Activated T-helper 17 cell treated with anti-CD3 and anti-CD28 coated beads, Interleukin-2, amount 50 U/mL, for 72 hours (primary cell): Measurements from ENCODE around the gene WNT7A. TPM values are rescaled to one million over a fixed set of nuclear protein-coding genes. Genes with fewer than 3 reads are reported as not detected.

Source experiments
- ATAC-seq: fragments of 150-1000 bp; cut with Tn5 transposase; replicated peaks from 2 replicates; pipeline ENCODE4 v1.10.0; 2021; ENCODE audit warnings: mild to moderate bottlenecking, moderate library complexity
- H3K27ac Mint-ChIP-seq: one replicate; pipeline ENCODE4 v1.8.0; 2022; ENCODE audit warnings: mixed read lengths
- H3K27me3 Mint-ChIP-seq: one replicate; pipeline ENCODE4 v1.8.0; 2022; ENCODE audit warnings: mixed read lengths
- H3K36me3 Mint-ChIP-seq: one replicate; pipeline ENCODE4 v1.8.0; 2022; ENCODE audit warnings: low read depth, mild to moderate bottlenecking, mixed read lengths
- H3K4me1 Mint-ChIP-seq: one replicate; pipeline ENCODE4 v1.8.0; 2022; ENCODE audit warnings: mixed read lengths
- H3K4me3 Mint-ChIP-seq: one replicate; pipeline ENCODE4 v1.8.0; 2022; ENCODE audit warnings: mild to moderate bottlenecking, mixed read lengths
- H3K9me3 Mint-ChIP-seq: one replicate; pipeline ENCODE4 v1.8.0; 2022; ENCODE audit warnings: mixed read lengths
- total RNA-seq, 2 donors: library from RNA; stranded (reverse); gene quantifications; one replicate each; pipeline ENCODE4 v1.2.3, GENCODE V29; 2022

WNT7A gene
- total RNA-seq, 2 donors from 2014 or later: 0.11 to 0.29 TPM

- Mint-ChIP-seq H3K27me3 (peaks cover 11% of the 10 kb centered on the region), H3K9me3 (no peaks in the 10 kb centered on the region), H3K4me3 (peak overlapping the region; percentile 76), H3K27ac (no peak overlapping the region), H3K4me1 (peaks cover 2% of the 10 kb centered on the region), H3K36me3 (peaks cover 3% of the 10 kb centered on the region)
- peak; percentile 17 for ATAC-seq
These were observed 1.4 kb downstream of the WNT7A start for GRCh38 chr3:13878281-13879101.

GRCh38 chr3:13877911-13878280, 2.0 kb downstream of the WNT7A start:
- H3K4me1 Mint-ChIP-seq: peaks cover 5% of the 10 kb centered on the region
- no peak overlapping the region for H3K27ac Mint-ChIP-seq
- no peaks in the 10 kb centered on the region for H3K9me3 Mint-ChIP-seq
- H3K27me3 Mint-ChIP-seq: peaks cover 11% of the 10 kb centered on the region
- H3K36me3 Mint-ChIP-seq: peaks cover 8% of the 10 kb centered on the region
- ATAC-seq: no peak
- peak overlapping the region; percentile 76 for H3K4me3 Mint-ChIP-seq

GRCh38 chr3:13876451-13877100, 3.3 kb downstream of the WNT7A start:
- H3K36me3 Mint-ChIP-seq: peaks cover 8% of the 10 kb centered on the region
- H3K27ac Mint-ChIP-seq: no peak overlapping the region
- H3K9me3 Mint-ChIP-seq: no peaks in the 10 kb centered on the region
- no peak for ATAC-seq
- peaks cover 5% of the 10 kb centered on the region for H3K27me3 Mint-ChIP-seq
- peak overlapping the region; percentile 76 for H3K4me3 Mint-ChIP-seq
- peaks cover 5% of the 10 kb centered on the region for H3K4me1 Mint-ChIP-seq

- H3K9me3 Mint-ChIP-seq: no peaks in the 10 kb centered on the region
- no peak overlapping the region for H3K27ac Mint-ChIP-seq
- peaks cover 5% of the 10 kb centered on the region for H3K4me1 Mint-ChIP-seq
- ATAC-seq: no peak
- H3K27me3 Mint-ChIP-seq: no peaks in the 10 kb centered on the region
- no peak overlapping the region for H3K4me3 Mint-ChIP-seq
- peaks cover 8% of the 10 kb centered on the region for H3K36me3 Mint-ChIP-seq
These were observed 5.0 kb downstream of the WNT7A start for GRCh38 chr3:13874891-13875290.

GRCh38 chr3:13873818-13874217, 6.1 kb downstream of the WNT7A start:
- no peaks in the 10 kb centered on the region for H3K27me3 Mint-ChIP-seq
- H3K4me3 Mint-ChIP-seq: no peak overlapping the region
- H3K4me1 Mint-ChIP-seq: peaks cover 10% of the 10 kb centered on the region
- no peak overlapping the region for H3K27ac Mint-ChIP-seq
- peaks cover 8% of the 10 kb centered on the region for H3K36me3 Mint-ChIP-seq
- no peaks in the 10 kb centered on the region for H3K9me3 Mint-ChIP-seq
- ATAC-seq: no peak

- ATAC-seq: no peak
- Mint-ChIP-seq H3K4me3 (no peak overlapping the region), H3K36me3 (peaks cover 8% of the 10 kb centered on the region), H3K27ac (no peak overlapping the region), H3K4me1 (peaks cover 23% of the 10 kb centered on the region), H3K9me3 (no peaks in the 10 kb centered on the region), H3K27me3 (no peaks in the 10 kb centered on the region)
These were observed 7.4 kb downstream of the WNT7A start for GRCh38 chr3:13872451-13872850.

- no peaks in the 10 kb centered on the region for H3K27me3 Mint-ChIP-seq
- peaks cover 8% of the 10 kb centered on the region for H3K36me3 Mint-ChIP-seq
- peaks cover 28% of the 10 kb centered on the region for H3K4me1 Mint-ChIP-seq
- no peak for ATAC-seq
- H3K27ac Mint-ChIP-seq: peak overlapping the region; percentile 54
- no peak overlapping the region for H3K4me3 Mint-ChIP-seq
- H3K9me3 Mint-ChIP-seq: no peaks in the 10 kb centered on the region
These were observed 8.1 kb downstream of the WNT7A start for GRCh38 chr3:13871791-13872190.

- Mint-ChIP-seq H3K36me3 (peaks cover 8% of the 10 kb centered on the region), H3K4me3 (no peak overlapping the region), H3K9me3 (no peaks in the 10 kb centered on the region), H3K27me3 (no peaks in the 10 kb centered on the region), H3K4me1 (peaks cover 35% of the 10 kb centered on the region), H3K27ac (peak overlapping the region; percentile 54)
- ATAC-seq: no peak
These were observed 9.0 kb downstream of the WNT7A start for GRCh38 chr3:13870902-13871301.

- Mint-ChIP-seq H3K36me3 (peaks cover 8% of the 10 kb centered on the region), H3K9me3 (no peaks in the 10 kb centered on the region), H3K4me3 (peak overlapping the region; percentile 79), H3K4me1 (peaks cover 43% of the 10 kb centered on the region), H3K27me3 (no peaks in the 10 kb centered on the region), H3K27ac (peak overlapping the region; percentile 95)
- no peak for ATAC-seq
These were observed 10.0 kb downstream of the WNT7A start for GRCh38 chr3:13869761-13870343.

- peak overlapping the region; percentile 79 for H3K4me3 Mint-ChIP-seq
- no peaks in the 10 kb centered on the region for H3K27me3 Mint-ChIP-seq
- ATAC-seq: no peak
- H3K27ac Mint-ChIP-seq: peak overlapping the region; percentile 95
- H3K4me1 Mint-ChIP-seq: peaks cover 43% of the 10 kb centered on the region
- H3K36me3 Mint-ChIP-seq: peaks cover 8% of the 10 kb centered on the region
- H3K9me3 Mint-ChIP-seq: no peaks in the 10 kb centered on the region
These were observed 10.8 kb downstream of the WNT7A start for GRCh38 chr3:13868844-13869724.

- Mint-ChIP-seq H3K36me3 (no peaks in the 10 kb centered on the region), H3K9me3 (no peaks in the 10 kb centered on the region), H3K27me3 (no peaks in the 10 kb centered on the region), H3K4me1 (peaks cover 38% of the 10 kb centered on the region), H3K4me3 (peak overlapping the region; percentile 79), H3K27ac (peak overlapping the region; percentile 95)
- ATAC-seq: no peak
These were observed 12.1 kb downstream of the WNT7A start for GRCh38 chr3:13867732-13868131.

- Mint-ChIP-seq H3K4me1 (peaks cover 38% of the 10 kb centered on the region), H3K4me3 (peak overlapping the region; percentile 79), H3K27me3 (no peaks in the 10 kb centered on the region), H3K9me3 (no peaks in the 10 kb centered on the region), H3K36me3 (no peaks in the 10 kb centered on the region), H3K27ac (peak overlapping the region; percentile 95)
- ATAC-seq: peak; percentile 91
These were observed 13.6 kb downstream of the WNT7A start for GRCh38 chr3:13866041-13866965.

GRCh38 chr3:13865581-13865980, 14.3 kb downstream of the WNT7A start:
- ATAC-seq: no peak
- peaks cover 38% of the 10 kb centered on the region for H3K4me1 Mint-ChIP-seq
- H3K4me3 Mint-ChIP-seq: peak overlapping the region; percentile 79
- H3K27ac Mint-ChIP-seq: peak overlapping the region; percentile 95
- no peaks in the 10 kb centered on the region for H3K9me3 Mint-ChIP-seq
- H3K36me3 Mint-ChIP-seq: no peaks in the 10 kb centered on the region
- H3K27me3 Mint-ChIP-seq: no peaks in the 10 kb centered on the region
